ENCODE measurements around the gene CNTROB.

CNTROB gene

DNA sequence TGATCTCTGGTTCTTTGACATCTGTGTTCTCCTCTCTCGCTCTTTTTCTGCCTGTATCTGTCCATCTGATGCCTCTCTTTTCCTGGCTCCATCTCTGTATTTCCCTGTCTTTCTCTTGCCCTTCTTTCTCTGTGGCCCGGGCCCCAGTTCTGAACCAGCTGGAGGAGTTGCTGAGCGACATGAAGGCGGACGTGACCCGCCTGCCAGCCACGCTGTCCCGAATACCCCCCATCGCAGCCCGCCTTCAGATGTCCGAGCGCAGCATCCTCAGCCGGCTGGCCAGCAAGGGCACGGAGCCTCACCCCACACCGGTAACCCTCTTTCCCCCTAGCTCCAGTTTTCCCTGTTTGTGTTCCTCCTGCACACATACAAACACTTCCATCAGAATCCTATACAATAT, 21.7 kb upstream of the CNTROB start:
- DNase-seq, result no peak

DNA sequence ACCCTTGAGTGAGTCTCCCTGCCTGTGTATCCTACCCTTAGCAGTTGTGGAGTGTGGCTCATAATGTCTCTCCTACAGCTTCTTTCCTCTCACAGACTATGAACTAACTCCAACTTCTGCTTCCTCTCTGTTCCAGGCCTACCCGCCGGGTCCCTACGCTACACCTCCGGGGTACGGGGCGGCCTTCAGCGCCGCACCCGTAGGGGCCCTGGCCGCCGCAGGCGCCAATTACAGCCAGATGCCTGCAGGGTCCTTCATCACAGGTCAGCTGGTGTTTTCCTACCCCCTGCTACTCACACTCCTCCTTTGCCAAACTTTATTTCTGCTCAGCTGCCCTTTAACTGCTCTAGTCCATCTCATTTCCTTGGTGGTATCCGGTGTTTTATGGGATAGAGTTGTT, 21.3 kb upstream of the CNTROB start:
- no peak for DNase-seq

DNA sequence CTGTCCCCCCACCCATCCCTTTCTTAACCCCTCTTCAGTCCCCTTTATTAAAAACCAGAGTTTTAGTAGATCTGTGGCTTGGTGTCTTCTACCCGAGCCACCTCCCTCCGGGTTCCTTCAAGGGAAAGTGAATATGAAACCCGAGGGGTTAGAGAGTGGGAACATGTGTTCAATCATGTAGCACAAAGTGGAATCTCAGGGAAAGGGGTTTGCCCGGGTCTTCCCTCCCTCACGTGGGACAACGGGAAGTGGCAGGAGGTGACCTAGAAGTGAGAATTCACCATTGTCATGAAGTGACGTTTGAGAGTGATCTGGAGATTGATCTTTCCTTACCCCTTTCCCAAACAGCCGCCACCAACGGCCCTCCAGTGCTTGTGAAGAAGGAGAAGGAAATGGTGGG, 20.9 kb upstream of the CNTROB start:
- no peak for DNase-seq

DNA sequence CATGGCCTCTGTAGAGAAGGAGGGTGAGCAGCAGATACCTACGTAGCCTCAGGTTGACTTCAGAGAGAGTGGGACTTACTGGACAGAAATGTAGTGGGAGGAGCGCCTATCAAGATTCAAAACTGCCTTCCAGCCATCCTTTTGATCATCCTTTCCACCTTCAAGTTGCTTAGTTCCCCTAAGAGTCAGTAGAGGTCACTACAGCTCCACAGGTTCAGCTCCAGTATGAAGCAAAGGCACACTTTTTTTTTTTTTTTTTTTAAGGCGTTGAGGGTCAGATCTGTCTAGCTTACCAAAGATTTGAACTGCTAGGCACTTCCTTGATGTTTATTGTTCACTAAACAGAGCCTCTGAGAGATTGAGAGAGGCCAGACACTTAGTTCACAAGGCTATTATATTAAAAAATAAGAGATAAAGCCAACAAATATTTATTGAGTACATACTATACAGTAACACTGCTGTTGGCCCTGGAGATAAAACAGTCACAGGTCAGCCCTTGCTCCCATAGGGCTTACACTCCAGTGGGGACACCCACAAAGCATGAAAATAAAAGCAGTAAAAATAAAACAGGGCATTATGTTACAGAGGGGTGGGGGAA, 19.0 kb upstream of the CNTROB start:
- peak in 1 of 2 donors; percentile 78 for DNase-seq

DNA sequence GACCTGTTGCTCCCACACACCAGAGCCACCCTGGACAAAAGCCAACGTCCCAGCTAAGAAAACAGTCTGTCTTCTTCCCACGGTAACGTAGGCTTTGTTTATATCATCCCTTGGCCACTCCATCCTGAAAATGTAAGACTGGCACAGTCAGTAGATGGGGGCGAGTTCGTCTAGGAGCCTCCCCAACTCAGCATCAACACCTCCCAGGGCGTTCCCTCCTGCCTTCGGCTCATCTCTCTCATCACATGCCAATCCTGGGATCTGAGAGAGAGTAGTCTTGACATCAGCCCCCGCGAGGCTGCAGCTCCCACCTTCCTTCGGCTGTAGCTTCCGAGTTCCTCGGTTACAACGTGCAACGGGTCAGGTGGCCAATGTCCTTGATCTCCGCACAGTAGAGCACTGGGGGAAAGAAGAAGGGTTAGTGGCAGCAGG, 16.8 kb upstream of the CNTROB start:
- DNase-seq, result no peak

DNA sequence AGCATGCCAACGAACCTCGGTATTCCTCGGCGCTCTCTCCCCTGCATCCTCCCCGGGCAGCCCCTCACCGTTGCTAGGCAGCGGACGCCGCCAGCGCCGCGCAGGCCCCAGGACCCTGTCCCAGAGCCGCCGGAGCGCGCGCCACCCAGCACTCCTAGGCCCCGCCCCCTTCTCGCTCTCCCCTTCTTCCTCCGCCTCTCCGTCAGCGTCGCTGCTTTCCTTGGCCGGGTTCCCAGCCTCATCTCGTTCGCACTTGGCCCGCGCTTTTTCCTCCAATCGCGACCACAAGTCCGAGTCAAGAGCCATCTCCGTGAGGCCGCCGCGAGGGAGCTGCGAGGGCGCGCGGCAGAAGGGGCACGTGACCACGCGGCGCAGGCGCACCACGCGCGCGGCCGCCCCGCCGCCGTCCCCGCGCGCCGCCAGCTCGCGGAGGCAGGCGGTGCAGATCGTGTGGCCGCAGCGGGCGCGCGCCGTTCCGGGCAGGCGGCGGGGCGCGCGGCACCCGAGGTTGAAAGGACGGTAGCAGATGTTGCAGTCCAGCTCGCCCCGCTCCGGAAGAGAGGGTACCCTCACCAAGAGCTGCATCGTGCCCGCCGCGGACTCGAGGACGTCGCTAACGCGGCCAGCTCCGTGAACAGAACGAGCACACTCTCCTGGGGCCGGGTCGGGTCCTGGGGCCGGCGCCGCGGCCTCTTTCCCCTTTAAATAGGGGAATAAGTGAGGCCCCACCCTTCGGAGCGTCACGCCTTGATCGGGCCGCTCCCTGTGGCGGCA, 16.2 kb upstream of the CNTROB start, which contains the start of gene RNF227:
Gene RNF227, minus strand, starts transcription at position 679 of the 774 bp plus-strand sequence. Its CDS starts 94 bp downstream, at position 585.
- peak; percentile 73 to 81 for DNase-seq

DNA sequence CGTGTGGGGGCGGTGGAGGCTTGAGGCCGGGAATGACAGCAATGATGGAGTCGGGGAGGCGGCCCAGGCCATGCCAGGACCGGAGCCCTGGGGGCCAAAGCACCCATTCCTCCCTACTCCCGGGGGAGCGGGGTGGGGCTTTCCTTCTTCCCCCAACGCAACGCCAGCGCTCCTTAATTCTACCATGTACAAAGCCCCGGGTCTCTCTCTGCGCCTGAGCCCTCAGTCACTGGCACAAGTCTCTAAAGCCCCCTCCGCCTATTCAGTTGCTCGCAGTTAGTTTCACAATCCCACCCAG, 15.7 kb upstream of the CNTROB start:
- no peak for DNase-seq

DNA sequence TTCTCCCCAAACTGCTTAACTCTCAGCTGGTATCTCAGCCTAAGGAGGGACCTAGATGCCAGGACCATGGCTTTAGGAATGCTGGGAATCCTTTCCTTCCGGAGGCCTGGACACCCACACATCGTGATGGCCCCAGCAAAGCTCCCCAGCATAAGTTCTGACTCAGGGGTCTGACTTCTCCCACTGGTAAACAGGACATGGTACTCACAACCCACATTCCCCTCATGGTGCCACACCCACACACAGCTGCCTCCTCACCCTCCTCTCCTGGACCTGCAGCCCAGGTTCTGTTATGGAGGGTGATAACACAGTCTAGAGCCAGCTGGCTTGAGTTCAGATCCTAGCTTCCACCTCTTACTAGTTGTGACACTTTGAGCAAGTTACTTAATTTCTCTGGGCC, 15.2 kb upstream of the CNTROB start:
- no peak for DNase-seq

DNA sequence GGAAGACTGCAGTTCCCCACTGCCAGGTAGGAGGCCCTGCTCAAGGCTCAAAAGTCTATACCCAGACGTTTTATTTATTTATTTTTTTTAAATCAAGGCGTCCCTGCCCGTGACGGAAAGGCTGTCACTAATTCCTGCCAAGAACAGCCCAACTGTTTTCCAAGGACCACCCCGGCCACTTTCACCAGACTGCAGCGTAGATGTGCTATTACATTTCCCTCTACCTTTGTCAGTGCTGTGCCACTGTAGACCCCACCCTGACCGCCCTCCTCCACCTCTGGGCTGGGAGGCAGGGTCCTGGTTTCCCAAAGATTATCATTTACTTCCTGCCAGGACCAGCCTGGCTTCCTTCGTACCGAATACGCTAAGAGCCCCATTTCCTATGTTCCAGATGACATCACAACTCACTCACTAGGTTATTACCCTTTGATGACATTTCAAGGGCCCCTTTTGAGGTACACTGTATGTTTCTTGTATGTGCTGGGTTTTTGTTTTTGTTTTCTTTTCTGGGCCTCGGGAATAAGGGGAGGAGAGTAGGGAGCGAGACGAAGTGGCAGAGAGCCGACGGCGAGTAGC, 9.6 kb upstream of the CNTROB start:
- peak in 1 of 2 donors; percentile 27 for DNase-seq

DNA sequence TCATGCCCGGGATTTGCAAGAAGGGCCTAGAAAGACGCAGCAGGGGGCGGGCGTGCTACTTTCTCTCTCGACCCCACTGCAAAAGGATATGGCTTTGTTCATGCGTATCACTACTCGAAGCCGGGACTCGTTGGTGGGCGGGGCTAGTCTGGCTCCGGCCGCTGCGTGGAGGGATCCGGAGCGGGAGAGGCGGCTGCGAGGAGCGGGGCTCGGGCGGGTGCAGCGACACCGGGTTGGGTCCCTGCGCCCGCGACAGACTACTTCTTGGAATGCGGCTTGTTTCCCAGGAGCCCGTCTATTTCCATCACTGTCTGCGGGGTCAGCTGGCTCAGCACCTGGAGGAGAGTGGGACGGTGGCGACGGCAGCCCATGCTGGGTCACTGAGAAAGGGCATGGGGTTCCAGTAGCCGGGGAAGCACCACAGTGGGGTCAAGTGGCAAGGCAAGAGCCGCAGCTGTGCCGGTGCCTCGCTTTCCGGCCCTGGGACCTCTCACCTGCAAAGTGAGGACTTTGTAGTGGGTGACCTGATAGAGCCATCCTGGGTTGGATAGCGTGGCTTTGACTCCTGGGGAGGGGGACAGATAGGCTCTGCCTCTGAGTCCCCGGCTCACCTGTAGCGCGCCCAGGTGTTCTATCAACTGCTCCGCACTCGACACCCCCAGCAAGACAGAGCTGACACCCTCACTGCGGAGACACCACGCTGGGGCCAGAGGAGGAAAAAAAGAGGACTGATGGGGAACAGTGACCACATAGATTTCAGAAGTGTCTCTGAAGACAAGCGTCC, 9.0 kb upstream of the CNTROB start:
- DNase-seq, result peak; percentile 18 to 53

DNA sequence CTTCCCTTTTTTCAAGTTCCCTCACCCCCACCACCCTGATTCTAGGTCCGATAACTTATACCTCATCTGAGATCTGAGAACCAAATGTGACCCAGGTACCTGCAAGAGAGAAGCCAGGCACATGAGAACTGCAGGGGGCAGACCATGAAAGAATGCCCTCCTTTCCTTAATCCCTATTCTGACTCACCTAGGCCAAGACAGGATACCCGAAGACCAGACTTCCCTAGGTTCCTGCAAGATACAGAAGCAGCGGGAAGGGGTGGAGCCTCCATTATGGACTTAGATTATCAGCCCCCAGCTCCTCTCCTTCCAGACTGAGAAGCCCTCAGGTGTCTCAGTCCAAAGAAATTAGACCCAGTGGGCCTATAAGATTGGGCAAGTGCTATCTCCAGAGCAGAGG, 4.4 kb upstream of the CNTROB start:
- DNase-seq, result no peak

DNA sequence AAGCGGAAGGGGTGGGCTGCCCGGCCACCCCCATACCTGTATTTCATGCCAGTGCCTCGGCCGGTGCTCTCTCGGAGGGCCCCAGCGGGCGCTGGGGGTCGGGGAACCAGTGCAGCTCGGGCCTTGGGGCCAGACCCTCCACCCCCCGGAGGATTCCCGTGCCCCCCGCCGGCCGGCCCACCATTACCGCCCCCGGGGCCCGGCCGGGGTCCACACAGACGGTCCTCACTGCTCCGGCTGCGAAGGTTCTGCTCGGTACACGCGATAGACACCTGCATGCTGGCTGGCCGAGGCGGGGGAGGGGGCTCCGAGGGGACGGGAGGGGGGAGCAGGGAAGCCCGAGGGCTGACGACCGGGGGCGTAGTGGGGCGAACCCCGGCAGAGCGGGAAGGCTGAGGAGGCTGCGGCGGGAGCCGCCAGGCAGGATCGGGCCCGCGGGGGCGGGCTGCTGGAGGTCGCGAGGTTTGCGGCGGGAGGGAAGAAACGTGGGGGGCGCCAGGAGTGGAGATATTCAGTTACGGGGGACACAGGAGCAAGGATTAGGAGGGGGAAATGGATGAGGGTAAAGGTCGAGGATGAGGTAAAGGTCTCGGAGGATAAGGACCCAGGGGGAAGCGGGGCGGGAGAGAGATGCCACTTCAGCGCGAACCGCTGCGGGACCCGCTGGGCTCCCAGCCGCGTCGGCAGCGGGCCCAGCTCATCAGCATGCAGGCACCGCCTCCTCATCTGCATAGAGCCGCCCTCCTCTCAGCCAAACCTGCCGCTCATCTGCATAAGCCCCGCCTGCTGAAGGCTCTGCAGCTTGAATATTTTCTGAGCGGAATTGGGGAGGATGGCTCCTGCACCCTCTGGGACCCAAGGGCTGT, 2.6 kb upstream of the CNTROB start, which contains the start of gene KCNAB3:
Gene KCNAB3, minus strand, starts transcription at position 699 of the 866 bp plus-strand sequence. Its CDS starts 421 bp downstream, at position 278.
- DNase-seq, result no peak

DNA sequence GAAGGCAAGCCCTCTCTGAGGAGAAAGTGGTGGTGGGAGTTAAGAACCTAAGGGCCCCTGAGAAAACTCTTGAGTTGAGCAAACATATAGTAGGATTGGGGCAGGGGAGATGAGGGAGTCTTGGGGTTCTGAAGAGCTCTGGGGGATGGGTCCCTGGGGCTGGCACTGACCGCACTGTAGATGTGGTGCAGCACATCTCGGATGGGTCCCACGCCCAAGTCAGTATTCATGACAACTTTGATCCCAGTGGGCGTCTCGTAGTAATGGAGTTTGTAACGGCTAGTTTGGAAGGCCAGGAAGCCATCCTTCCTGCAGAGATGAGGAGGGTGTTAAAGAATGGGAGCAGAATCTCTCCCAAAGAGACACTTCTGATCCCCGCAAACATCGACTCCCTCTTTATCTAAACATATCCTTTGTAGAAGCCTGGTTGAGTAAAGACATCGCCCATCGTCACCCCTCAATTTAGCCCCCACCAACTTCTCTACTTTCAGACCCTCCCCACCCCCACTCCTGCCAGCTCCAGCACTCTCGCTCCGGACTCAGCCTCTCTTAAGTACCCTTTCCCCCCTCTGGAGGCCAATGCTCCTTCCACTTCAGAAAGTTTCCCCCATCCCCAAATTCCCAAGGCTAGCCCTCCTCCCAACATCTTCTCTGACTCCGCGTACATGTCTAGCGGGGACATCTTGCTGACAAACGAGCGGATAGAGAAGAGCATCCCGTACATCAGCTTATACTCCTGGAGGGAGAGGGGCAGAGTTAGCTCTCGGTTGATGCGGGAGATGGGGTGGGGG, 970 bp upstream of the CNTROB start:
- no peak for DNase-seq

DNA sequence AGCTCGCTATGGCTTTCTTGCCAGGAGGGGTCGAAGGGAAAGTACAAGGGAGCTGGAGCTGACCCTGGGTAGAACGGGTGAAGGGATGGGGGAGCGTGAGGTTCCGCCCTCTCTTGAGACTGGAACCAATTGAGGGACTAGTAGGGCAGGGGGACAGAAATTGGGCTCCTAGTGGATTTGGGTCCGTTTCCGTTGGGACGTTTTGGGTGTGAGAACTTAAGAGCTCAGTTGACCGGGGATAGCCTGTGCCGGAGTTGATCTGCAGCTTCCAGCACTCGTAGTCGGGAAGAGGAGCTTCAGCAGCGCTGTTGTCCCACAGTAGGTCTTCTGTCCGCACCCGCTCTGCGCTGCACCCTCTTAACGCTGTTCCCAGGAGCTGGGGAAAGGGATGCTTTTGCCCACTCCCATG, 481 bp downstream of the CNTROB start:
- DNase-seq, result peak in 1 of 2 donors; percentile 15

DNA sequence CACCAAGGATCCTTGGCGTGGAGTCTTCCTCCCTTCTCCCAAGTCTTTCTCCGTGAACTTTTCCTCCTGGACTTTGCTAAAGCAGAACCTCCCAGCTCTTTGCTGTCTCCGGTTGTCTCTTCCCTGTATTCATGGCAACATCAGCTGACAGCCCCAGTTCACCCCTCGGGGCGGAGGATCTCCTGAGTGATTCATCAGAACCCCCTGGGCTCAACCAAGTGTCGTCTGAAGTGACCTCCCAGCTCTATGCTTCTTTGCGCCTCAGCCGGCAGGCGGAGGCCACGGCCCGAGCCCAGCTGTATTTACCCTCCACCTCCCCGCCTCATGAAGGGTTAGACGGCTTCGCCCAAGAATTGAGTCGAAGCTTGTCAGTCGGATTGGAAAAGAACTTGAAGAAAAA, 943 bp downstream of the CNTROB start:
- peak; percentile 36 to 70 for DNase-seq

DNA sequence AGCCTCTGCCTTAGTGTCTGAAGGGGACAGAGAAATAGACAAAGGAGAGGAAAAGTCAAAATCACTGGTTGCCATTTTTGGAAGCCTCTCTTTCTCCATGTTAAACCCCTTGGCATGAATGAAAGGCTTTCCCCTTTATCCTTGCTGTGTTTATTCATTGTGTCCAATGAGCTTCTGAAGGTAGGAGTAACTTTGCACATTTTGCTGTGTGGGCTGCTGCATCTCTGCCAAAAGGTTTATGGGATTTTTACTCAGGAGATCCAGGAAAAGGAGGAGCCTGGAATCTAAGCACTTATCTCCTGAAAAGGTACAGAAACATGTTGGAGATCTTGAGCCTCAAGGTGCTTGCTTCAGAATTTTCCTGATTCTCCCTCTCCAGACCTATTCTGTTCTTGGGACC, 3.9 kb downstream of the CNTROB start:
- DNase-seq, result no peak

DNA sequence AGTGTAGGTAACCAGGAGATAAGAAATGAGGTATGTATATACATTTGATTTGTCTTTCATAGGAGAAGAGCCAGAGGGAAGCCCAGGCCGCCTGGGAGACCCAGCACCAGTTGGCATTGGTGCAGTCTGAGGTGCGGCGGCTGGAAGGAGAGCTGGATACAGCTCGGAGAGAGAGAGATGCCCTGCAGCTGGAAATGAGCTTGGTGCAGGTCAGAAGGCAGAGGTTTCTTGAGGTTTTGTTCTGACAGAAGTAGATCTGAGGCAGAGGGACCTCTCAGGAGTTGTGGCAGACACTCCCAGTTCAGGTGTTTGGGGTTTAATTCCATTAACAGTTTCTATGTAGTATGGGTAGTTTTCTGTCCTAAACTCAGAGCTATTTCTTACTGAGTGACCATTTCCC, 8.0 kb downstream of the CNTROB start:
- no peak for DNase-seq

DNA sequence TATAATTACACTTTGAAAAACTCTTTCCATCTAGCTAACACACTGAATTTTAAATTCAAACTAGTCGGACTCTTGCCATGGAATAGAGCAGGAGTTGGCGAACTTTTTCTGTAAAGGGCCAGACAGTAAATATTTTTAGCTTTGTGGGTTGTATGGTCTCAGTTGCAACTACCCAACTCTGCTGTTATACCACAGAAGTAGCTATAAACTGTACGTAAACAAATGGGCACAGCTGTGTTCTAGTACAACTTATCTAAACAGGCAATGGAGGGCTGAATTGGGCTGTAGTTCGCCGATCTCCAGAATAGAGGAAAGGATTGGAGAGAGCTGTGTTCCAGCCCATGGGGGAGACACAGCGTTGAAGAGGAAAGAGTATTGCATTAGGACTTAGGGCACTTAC, 8.7 kb downstream of the CNTROB start:
- no peak for DNase-seq

DNA sequence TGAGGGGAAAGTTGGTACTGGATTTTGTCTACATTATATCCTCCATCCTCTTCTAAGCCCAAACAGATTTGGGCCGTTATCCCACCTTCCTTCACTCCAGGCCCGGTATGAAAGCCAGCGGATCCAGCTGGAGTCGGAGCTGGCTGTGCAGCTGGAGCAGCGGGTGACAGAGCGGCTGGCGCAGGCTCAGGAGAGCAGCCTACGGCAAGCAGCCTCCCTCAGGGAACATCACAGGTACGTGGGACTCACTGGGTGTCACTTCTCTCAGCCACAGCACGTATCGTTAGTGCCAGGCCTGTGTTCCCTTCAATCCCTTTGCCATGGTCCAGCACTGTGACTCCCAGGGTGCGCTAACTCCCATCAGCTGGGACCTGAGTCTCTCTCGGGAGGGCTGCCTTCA, 11.3 kb downstream of the CNTROB start:
- no peak for DNase-seq

DNA sequence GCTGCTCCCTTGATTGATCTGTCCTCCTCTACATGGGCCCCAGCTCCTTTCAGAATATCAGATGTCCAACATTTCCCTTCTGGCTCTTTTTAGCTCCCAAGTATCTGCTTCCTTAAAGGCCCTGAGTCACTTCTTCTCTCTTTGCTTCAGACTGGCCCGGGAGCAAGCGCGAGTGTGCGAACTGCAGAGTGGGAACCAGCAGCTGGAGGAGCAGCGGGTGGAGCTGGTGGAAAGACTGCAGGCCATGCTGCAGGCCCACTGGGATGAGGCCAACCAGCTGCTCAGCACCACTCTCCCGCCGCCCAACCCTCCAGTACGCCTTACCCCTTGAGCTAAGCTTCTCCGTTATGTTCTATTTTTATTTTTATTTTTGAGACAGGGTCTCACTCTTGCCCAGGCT, 12.3 kb downstream of the CNTROB start:
- no peak for DNase-seq

DNA sequence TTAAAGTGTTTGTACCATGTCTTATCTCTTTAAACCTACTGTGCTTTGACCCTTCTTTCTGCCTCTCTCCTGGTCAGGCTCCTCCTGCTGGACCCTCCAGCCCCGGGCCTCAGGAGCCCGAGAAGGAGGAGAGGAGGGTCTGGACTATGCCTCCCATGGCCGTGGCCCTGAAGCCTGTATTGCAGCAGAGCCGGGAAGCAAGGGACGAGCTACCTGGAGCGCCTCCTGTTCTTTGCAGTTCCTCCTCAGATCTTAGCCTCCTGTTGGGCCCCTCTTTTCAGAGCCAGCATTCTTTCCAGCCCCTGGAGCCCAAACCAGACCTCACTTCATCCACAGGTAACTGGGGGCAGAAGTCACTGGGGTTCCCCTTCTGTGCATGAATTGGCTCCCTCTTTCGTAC, 13.6 kb downstream of the CNTROB start:
- no peak for DNase-seq

DNA sequence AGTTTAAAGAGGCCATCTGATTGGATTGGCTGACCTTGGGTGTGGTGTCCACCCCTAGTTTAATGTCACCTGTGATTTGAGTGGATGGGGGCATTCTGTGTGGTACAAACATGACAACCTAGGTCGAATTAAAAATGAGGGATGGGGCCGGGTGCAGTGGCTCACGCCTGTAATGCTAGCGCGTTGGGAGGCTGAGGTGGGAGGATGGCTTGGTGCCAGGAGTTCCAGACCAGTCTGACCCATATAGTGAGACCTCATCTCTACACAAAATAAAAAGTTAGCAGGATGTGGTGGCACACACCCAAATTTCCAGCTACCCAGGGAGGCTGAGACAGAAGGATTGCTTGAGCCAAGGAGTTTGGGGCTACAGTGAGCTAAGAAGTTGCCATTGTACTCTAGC, 14.4 kb downstream of the CNTROB start:
- no peak for DNase-seq

Measured in bone marrow (tissue), 2 donors.